NCI-H1105 (cell line): ENCODE data around the gene DESI1.
A peak's percentile ranks its signal among the peaks of the same experiment; 100 is the strongest.
"Not testable (repeated sequence)": the region's sequence is repeated elsewhere in the genome, so short reads cannot be mapped to it uniquely, and the experiment has no call there.

Experiments used
- DNase-seq: peaks from one replicate; lab custom pipeline; 2025; lab: John Stamatoyannopoulos, UW

DESI1 gene

DNA sequence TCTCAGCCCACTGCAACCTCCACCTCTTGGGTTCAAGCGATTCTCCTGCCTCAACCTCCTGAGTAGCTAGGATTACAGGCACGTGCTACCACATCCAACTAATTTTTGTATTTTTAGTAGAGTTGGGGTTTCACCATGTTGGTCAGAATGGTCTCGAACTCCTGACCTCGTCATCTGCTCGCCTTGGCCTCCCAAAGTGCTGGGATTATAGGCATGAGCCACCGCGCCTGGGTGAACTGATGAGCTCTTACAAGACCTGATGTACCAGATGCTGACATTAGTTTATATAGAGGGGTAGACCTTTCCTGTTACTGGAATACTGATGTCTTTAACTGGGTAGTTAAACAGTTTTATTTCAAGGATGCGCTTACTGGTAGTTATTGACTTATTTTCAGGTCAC, 13.8 kb upstream of the DESI1 start:
- not testable (repeated sequence) for DNase-seq

DNA sequence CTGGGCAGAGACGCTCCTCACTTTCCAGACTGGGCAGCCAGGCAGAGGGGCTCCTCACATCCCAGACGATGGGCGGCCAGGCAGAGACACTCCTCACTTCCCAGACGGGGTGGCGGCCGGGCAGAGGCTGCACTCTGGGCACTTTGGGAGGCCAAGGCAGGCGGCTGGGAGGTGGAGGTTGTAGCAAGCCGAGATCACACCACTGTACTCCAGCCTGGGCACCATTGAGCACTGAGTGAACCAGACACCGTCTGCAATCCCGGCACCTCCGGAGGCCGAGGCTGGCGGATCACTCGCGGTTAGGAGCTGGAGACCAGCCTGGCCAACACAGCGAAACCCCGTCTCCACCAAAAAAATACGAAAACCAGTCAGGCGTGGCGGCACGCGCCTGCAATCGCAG, 10.8 kb upstream of the DESI1 start:
- not testable (repeated sequence) for DNase-seq

DNA sequence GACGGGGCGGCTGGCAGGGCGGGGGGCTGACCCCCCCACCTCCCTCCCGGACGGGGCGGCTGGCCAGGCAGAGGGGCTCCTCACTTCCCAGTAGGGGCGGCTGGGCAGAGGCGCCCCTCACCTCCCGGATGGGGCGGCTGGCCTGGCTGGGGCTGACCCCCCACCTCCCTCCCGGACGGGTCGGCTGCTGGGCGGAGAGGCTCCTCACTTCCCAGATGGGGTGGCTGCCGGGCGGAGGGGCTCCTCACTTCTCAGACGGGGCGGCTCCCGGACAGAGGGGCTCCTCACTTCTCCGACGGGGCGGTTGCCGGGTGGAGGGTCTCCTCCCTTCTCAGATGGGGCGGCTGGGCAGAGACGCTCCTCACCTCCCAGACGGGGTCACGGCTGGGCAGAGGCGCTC, 10.3 kb upstream of the DESI1 start:
- DNase-seq = not testable (repeated sequence)

DNA sequence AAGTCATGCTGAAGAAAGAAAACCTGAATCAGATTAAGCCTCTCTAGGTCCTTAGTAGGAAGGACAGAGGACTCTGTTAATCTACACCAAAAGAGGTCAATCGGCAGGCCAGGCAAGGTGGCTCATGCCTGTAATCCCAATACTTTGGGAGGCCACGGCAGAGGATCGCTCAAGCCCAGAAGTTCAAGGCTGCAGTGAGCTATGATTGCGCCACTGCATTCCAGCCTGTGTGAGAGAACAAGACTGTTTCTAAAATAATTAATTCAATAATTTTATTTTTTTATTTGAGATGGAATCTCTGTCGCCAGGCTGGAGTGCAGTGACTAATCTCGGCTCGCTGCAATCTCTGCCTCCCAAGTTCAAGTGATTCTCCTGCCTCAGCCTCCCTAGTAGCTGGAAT, 4.7 kb upstream of the DESI1 start:
- no peak for DNase-seq

DNA sequence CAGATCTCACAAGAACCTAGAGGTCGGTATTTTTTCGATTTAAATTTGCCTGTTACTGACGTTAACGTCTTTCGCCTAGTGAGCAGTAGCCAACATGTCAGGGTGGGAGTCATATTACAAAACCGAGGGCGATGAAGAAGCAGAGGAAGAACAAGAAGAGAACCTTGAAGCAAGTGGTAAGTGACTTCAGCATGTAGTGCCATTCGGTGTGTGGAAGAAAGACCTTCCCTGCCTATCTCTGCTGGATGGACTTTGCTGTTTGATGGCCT, 1.0 kb upstream of the DESI1 start:
- no peak for DNase-seq

DNA sequence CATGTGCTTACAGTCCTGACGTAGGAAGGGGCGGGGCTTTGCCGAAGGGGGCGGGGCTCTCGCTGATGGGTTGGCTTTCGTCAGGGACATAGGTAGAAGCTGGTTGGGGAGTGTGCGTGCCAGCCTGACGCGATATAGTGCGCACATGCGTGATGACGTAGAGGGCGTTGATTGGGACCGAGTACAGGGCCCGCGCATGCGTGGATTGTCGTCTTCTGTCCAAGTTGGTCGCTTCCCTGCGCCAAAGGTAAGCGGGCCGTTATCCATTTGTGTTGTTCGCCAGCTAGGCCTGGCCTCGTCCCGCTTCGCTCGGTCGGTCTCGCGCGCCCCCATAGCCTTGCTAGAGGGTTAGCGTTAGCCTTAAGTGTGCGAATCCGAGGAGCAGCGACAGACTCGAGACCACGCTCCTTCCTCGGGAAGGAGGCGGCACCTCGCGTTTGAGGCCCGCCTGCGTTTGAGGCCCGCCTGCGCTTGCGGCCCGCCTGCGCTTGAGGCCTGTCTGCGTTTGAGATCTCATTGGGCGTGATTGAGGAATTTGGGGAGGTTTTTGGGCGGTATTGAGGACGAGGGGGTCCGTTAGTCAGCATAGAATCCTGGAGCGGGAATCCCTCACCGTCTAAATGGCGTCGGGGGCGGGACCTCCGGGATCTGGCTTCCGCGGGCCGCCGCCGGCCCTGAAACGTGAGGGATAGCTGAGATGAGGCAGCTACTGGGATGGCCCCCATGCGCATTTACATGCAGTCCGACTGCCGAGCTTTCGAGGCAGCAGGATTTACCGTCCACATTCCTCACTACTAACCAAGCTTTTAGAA, 462 bp upstream of the DESI1 start, which contains the start of gene XRCC6:
Gene XRCC6 (plus strand): TSS at position 197 of the 812 bp plus-strand sequence. CDS start 710 bp downstream, outside the sequence.
- DNase-seq = peak; percentile 100

DNA sequence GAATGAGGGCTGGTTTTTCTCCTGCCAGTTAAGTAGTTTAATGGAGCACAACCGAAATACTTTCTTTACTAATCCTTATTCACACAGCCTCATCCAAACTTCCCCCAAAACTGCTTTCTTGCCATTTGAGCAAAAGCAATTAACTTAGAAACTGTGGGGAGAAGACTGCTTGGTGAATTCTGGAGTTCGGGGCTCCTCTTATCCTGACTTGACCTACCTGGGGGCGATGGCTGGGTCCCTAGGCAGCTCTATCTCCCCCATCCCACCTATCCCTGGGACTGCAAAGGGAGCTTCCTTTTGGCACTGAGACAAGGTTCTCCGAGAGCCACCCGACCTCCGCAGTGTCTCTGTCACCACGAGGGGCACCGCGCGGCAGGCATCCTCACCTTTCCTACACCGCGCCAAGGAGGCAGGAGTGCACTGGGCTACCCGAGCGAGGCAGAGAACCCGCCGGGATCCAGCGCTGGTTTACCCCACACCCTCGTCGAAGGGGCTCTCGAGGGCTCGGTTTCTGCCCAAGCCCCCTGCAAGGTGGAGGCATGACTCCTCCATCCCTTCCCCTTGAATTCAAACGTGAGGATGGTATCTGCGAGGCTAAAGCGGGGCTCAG, 759 bp downstream of the DESI1 start:
- peak; percentile 71 for DNase-seq

DNA sequence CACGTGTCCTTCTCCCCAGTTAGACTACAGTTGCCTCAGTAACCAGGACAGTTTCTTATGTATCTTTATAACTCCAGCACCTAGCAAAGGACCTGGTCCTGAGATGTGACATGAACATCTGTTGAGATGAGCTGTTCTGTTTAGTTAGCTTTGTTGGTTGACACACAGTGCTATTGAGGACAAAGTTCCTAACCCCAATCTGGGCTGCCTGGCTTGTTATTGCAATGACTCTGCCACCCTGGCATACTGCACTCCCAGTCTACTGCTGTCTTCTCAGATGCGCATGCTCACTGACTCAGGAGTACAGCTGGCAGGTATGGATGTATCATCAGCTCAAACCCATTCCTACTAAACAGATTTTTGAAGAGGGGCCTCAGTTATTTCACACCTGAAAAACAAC, 7.4 kb downstream of the DESI1 start:
- no peak for DNase-seq

DNA sequence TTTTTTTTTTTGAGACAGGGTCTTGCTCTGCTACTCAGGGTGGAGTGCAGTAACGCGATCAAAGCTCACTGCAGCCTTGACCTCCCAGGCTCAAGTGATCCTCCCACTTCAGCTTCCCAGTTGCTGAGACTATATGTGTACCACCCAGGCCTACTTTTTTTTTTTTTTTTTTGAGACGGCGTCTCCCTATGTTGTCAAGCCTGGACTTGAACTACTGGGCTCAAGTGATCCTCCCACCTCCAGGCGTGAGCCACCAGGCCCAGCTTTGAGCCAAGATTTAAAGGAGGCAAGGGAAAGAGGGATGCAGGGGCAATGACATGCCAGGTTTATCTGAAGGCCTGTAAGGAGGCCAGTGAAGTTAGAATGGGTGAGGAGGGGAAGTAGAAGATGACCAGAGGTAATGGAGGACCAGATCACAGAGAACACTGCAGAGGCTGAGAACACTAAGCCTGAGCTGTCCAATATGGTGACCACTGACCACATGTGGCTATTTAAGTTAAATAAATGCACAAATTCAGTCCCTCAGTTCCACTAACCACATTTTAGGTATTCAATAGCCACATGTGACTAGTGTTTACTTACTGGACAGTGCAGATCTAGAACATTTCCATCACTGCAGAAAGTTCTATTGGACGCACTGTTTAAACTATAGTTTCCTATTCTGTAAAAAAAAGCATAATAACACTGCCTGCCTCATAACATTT, 8.1 kb downstream of the DESI1 start:
- DNase-seq = no peak

DNA sequence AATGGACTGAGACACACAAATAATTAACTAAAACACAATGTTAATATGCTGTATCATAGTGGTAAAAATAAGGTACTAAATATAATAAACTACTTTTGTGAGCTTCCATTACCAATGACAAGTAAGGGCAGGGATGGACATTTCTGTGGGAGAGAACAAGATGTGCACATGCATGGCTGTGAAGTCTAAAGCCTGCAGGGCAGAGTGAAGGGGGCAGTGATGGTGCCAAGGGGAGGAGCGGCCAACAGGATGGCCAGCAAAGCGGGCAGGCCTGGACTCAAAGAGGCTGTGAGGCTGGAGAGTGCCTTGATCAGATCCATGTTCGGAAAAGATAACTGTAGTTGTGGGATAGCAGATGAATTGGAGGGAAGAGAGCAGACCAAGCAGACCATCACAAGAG, 12.5 kb downstream of the DESI1 start:
- DNase-seq = no peak

DNA sequence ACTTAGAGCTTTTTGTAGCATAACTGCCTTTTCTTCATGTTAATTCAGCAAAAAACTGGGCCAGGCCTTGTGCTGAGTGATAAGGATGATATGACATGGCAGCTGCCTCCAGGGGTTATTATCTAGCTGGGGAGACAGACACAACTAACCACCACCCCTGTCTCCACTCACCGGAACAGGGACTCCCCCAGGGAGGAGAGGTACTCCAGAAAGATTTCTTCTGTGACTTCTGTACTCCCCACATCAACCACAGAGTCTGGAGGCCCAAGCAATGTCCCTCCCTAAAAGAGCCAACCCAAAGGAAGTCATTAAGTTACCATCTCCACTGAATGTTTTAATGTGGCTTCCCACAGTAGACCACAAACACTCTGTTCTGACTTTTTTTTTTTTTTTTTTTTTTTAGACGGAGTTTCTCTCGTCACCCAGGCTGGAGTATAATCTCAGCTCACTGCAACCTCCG, 16.9 kb downstream of the DESI1 start:
- DNase-seq = no peak

DNA sequence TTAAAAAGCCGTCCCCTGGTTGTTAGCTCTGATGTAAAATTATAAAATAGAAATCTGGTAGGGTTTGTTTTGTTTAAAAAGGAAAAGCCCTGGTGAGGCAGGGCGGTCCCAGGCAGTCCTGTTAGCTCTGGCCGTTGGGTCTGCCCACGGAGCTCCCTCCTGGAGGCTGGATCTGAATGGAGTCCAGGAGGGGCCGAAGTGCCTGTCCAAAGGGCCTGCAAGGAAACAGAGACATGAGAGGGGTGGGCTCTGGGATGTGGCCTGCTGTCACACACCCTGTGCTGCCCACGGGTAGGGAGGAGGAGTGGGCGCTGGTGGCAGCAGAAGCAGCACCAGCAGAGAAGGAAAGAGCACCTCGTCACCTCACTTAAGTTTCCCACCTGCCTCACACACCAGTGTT, 19.9 kb downstream of the DESI1 start:
- DNase-seq = no peak

DNA sequence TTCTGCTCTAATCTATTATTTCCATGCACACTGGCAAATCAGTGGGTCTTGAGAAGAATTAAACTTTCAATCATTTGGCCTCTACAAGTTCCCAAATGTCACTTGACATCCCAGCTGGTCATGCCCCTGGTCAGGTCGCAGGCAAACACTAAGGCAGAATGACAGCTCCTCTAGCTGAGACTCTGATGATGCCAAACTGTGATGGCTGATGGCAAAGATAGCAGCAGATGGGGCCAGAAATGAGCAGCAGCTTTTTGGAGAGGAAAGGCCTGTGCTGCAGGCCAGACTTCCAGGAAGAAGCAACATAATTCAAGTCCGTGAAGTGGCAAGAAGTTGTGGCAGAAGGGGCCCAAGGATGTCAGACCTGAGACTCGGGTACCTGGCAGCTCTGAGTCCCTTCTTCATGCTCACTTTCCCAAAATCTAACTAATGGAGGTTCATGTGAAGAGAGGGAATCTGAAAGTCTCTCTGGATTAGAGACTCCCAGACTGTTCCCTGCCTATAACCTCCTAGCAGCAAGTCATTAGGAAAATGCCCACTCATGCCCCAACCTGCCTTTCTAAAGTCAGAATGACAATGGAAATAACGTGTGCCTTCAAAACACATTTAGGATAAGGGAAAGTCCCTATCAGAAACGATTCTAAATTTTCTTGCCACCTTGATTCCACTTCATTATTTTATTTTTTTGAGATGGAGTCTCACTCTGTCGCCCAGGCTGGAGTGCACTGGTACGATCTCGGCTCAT, 21.8 kb downstream of the DESI1 start:
- DNase-seq = no peak

DNA sequence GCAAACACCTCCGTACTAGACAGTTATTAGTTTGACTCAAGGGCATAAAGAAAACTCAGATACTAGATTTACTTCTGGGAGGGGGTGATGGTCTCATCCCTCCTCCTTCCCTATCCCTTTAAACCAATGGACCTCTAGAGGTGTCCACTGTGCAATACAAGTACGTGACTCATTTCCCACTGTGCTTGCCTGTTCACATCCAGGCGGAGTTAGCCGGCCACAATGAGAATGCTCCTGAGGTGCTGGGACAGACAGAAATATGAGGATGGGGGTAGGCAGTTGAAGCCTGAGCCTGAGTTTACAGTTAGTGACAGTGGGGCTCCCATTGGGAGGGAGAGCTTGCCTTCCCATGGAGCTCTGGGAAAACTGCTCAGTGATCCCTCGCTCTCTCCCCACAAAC, 22.8 kb downstream of the DESI1 start:
- DNase-seq = no peak

DNA sequence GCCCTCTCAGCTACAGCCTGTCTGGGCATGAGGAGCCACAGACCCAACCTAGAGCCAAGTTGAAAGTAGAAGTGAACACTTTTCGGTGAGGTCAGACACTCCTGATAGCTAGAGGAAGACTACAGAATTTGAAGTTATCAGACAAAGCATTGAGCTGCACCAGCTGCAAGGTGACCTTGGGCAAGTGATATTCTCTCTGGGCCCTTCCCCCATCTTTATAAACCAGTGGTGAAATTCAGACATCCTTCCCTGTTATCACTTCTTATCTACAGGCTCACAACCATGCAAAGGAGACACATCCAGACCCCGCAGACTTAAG, 23.2 kb downstream of the DESI1 start:
- DNase-seq = no peak

DNA sequence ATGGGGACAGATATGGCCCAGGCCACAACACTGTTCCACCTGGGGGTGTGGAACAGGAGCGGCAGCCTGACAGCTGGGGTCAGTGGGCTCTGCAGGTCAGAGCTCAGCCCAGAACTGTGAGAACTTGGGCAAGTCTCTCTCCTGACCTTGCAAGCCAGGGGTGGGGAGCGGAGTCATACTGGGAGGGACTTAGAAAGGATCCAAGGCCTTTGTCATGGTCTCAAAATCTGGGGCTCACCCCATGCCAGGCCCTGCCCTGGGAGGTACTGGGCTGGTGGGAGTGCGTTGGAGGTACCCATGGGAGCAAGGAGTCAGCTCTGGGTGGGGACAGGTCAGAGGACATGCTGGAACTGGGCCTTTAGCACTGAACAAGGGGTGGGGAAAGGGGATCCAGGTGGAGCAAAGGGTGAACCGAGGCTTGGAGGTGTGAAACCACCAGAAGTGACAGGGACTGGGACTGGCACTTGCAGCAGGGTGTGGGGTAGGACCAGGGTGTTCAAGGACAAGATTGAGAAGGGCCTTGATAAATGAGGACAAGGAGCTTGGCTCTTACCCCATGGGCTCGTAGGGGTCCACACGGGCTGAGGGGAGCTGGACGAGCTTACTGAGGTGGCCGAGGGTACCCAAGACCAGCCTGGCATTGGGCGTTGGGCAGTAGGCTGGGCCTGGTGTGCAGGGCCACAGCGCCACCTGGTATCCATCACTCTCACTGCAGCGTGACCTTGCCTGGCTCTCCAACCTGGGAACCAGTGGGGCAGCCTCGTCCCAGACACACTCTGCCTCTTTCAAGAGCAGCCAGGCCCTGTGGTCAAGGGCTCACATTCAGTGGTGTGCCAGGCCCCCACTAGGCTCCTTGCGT, 23.8 kb downstream of the DESI1 start:
- DNase-seq = peak; percentile 38

DNA sequence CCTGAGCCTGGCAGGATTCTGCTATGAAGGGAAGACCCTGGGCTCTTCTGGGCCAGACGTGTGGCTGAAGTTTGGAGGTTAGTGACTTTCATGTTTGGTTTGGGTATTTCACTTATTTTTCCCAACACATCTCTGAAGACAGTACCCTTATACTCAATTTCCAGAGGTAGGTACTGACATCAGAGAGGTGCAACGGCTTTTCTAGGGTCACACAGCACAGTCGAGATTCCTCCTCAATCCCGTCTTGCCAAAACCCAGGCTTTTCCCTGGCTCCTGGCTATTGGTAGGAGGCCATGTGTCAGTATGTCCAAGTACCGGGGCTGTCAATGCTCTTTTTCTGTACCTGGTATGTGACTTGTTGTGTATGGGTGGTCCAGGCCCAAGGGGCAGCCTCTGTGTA, 25.1 kb downstream of the DESI1 start:
- DNase-seq = no peak

DNA sequence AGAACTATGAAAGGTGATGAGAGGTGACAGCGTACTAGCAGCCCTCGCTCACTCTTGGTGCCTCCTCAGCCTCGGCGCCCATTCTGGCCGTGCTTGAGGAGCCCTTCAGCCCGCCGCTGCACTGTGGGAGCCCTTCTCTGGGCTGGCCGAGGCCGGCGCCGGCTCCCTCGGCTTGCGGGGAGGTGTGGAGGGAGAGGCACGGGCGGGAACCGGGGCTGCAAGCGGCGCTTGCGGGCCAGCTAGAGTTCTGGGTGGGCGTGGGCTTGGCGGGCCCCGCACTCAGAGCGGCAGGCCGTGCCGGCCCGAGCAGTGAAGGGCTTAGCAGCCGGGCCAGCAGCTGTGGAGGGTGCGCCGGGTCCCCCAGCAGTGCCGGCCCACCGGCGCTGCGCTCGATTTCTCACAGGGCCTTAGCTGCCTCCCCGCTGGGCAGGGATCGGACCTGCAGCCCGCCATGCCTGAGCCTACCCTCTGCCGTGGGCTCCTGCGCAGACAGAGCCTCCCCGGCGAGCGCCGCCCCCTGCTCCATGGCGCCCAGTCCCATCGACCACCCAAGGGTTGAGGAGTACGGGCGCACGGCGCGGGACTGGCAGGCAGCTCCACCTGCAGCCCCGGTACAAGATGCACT, 27.4 kb downstream of the DESI1 start:
- DNase-seq = not testable (repeated sequence)

DNA sequence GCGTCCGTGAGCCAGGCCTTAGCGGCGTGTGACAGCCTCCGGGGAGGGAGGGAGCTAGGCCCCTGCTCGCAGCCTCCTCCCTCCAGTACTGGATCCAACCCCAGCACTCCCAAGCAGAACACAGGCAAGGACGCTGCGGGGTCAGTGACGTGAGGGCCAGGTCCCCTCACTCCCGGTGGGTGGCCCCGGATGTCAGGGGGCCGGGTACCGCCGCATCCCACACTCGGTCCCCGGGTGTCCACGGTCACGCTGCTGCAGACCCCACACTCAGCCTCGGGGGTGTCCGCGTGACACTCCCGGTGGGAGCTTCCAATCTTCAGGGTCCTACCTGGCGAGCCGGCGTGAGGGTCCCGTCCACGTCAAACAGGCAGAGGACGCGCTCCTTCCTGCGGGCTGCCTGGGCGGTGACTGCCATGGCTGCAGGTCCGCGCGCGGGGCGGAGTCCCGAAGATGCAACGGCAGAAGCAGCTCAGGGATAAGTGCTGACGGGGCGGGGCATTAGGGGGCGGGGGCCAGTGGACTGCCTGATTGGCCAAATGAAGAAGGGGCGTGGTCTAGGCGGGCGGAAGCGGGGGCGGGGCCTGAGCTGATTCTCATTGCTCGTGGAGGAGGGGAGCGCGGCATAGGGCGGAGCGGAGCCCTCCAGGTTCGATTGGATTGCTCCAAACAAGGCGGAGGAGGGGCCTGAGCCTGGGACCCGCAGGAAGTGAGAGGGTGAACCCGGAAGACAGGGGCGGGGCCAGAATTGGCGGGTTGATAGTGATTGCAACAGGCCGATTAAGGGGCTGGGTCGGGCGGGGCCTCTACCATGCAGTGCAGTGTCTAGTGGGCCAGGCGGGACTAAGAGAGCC, 31.2 kb downstream of the DESI1 start, which contains the start of gene PMM1:
Gene PMM1 (minus strand): TSS at position 450 of the 851 bp plus-strand sequence. CDS start 35 bp downstream, at position 415.
- DNase-seq = peak; percentile 100

DNA sequence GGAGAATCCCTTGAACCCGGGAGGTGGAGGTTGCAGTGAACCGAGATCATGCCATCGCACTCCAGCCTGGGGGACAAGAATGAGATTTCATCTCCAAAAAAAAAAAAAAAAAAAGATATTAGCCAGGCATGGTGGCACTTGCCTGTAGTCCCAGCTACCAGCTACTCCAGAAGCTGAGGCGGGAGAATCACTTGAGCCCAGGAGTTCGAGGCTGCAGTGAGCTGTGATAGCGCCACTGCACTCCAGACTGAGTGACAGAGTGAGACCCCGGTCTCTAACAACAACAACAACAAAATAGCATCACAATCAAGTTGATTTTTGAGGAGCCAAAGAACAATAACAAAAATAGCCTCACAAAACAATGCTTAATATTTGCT, 33.5 kb downstream of the DESI1 start:
- DNase-seq = no peak
